ENCODE results near the gene LINGO1. TPM values are rescaled to one million over a fixed set of nuclear protein-coding genes. Genes with fewer than 3 reads are reported as not detected.

The LINGO1 gene
- total RNA-seq, 2 experiments from 2014 or later, result not detected

GRCh38 chr15:77599899-77600298, 32.8 kb downstream of the LINGO1 start:
- no peak for DNase-seq
- H3K27me3 Mint-ChIP-seq, result peaks cover 5% of the 10 kb centered on the region
- H3K36me3 Mint-ChIP-seq (ENCODE audit: low read depth), result no peaks in the 10 kb centered on the region
- H3K4me3 Mint-ChIP-seq, result no peak overlapping the region
- POLR2A ChIA-PET, result no interaction called here
- H3K27ac Mint-ChIP-seq, result no peak overlapping the region
- CTCF ChIA-PET, result no interaction called here
- H3K9me3 Mint-ChIP-seq, result no peaks in the 10 kb centered on the region
- H3K4me1 Mint-ChIP-seq, result no peaks in the 10 kb centered on the region

DNA sequence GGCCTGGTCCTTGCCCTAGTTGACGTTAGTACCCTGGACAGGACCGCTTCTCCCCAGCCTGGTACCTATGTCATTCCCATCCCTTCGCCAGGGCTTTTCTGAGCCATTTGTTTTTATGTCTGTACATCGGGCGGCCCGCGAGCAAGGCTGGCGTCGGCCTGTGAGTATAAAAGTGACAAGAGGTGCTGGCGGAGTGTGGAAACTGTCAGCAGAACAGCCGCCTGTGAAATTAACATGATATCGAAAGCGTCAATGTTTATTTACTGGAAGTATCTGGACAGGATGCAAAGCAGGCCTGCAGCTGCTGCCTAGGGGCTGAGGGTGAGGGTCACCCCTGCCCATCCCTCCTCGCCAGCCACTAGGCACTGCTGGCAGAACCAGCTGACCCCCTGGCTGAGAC, 33.4 kb downstream of the LINGO1 start:
- no peaks in the 10 kb centered on the region for H3K4me1 Mint-ChIP-seq
- H3K27me3 Mint-ChIP-seq, result peaks cover 3% of the 10 kb centered on the region
- no peaks in the 10 kb centered on the region for H3K36me3 Mint-ChIP-seq (ENCODE audit: low read depth)
- no peak overlapping the region for H3K27ac Mint-ChIP-seq
- DNase-seq, result no peak
- no peak overlapping the region for H3K4me3 Mint-ChIP-seq
- ChIA-PET POLR2A (no interaction called here), CTCF (no interaction called here)
- H3K9me3 Mint-ChIP-seq, result no peaks in the 10 kb centered on the region

- CTCF ChIA-PET, result no interaction called here
- DNase-seq, result no peak
- POLR2A ChIA-PET, result no interaction called here
- Mint-ChIP-seq H3K36me3 (ENCODE audit: low read depth) (no peaks in the 10 kb centered on the region), H3K27me3 (no peaks in the 10 kb centered on the region), H3K4me3 (no peak overlapping the region), H3K4me1 (no peaks in the 10 kb centered on the region), H3K27ac (no peak overlapping the region), H3K9me3 (no peaks in the 10 kb centered on the region)
Observed at GRCh38 chr15:77598644-77599043, 34.1 kb downstream of the LINGO1 start.

DNA sequence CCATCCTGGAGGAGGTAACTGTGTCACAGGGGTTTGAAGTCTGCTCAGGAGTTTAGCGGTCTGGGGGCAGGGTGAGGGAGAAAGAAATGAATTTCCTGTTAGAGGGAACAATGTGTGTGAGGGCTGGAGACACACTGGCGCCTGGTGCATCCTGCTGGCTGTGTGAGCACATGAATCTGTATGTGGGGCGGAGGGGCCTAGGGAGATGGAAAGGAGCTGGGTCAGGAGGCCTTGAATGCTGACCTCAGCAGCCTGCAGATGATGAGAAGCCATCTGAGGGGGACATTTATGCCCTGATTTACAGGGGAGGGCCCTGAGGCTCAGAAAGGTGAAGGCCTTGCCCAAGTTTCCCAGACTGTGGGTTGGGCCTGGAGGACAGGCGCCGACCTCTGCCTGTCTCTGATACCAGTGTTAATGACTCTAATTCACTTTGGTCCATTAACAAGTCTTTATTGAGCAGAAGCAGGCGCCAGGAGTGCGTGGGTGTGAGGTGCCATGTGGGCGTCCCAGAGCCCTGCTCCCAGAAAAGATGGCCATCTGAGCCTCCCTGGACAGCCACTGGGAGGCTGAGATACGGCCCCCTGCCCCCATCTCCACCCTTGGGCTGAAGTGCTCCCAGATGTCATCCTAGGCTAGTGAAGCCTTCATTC, 34.8 kb downstream of the LINGO1 start:
- no peak overlapping the region for H3K4me3 Mint-ChIP-seq
- H3K9me3 Mint-ChIP-seq, result no peaks in the 10 kb centered on the region
- no peak overlapping the region for H3K27ac Mint-ChIP-seq
- ChIA-PET CTCF (no interaction called here), POLR2A (no interaction called here)
- H3K4me1 Mint-ChIP-seq, result no peaks in the 10 kb centered on the region
- H3K36me3 Mint-ChIP-seq (ENCODE audit: low read depth), result no peaks in the 10 kb centered on the region
- DNase-seq, result no peak
- H3K27me3 Mint-ChIP-seq, result no peaks in the 10 kb centered on the region

DNA sequence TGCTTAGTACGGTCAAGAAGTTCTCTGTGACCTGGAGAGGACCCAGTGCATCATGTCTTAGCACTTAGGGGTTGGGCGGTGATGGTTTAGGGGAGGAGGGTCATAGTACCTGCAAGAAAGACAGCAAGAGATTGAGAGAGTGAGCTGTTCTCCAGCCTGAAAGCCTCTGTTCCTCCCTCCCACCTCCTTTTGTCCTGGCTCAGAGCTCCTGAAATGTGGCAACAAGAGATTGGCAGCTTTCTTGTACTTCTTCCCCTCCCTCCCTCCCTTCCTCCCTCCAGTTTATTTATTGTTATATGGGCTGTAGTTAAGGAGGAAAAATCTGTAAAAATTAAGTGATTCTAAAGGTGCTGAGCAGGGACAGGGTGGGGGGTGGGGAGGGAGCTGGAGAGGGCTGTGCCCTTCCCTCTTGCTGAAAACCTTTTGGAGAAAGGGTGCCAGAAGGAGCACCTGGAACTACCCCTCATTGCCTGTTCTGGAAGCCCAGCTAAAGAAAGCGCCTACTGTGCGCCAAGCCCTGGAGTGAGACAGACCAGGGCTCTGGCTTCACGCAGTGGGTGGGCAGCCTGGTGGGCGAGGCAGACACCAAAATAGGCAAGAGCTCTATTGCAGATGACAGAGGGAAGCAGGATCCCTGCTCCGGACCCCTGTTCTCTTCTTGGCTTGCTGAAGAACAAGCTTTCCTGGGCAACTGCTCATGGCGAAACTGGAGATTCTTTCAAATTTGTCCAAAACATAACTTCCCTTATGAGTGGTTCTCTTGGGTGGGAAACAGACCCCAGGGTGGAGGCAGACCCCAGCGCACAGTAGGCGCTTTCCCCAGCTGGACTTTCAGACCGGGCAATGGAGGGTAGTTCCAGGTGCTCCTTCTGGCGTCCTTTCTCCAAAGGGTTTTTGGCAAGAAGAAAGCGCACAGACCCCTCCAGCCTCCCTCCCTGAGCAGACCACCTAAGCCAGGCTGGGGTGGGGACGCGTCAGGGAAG, 35.6 kb downstream of the LINGO1 start:
- Mint-ChIP-seq H3K4me3 (no peak overlapping the region), H3K4me1 (no peaks in the 10 kb centered on the region), H3K27ac (no peak overlapping the region), H3K27me3 (no peaks in the 10 kb centered on the region), H3K36me3 (ENCODE audit: low read depth) (no peaks in the 10 kb centered on the region), H3K9me3 (no peaks in the 10 kb centered on the region)
- no peak for DNase-seq
- ChIA-PET CTCF (no interaction called here), POLR2A (no interaction called here)

DNA sequence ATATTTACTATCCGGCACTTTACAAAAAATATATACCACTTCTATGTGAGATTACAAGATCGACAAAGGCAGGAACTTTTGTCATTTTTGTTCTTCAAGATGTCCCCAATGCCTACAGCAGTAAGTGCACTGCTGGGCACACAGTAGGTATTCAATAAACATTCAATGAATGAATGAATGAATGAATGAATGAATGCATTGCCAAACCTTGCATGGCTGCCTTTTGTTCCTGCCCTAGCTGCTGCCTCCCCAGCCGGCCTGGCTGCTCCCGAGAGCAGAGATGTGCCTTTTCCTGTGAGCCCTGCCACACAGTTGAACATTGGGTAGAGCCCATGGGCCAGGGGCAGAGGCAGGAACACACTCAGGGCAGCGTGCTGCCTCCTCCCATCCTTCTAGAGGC, 37.5 kb downstream of the LINGO1 start:
- Mint-ChIP-seq H3K9me3 (no peaks in the 10 kb centered on the region), H3K36me3 (ENCODE audit: low read depth) (no peaks in the 10 kb centered on the region), H3K27ac (no peak overlapping the region), H3K4me1 (no peaks in the 10 kb centered on the region), H3K4me3 (no peak overlapping the region), H3K27me3 (no peaks in the 10 kb centered on the region)
- ChIA-PET POLR2A (no interaction called here), CTCF (interaction anchor here (1.3 kb wide), 1 partner anchor 52 kb away, joined by 3 read pairs; no protein-coding TSS in a partner anchor)
- DNase-seq, result no peak

DNA sequence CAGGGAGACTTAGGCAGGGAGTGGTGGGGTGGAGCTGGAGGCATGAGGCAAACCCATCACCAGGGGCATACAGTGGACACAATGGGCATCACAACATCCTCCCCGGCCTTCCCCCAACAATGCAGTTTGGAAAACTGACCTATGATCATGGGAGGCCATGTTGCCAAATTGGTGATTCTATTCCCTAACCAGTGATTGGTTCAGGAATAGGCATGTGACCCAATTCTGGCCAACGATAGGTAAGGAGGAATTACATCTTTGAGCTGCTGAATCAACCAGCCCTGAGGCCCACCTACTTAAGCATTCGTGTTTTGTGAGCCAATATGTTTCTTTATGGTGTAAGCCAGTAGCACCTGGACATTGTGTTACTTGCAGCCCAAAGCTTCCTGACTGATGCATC, 40.0 kb downstream of the LINGO1 start:
- Mint-ChIP-seq H3K9me3 (no peaks in the 10 kb centered on the region), H3K27ac (no peak overlapping the region), H3K36me3 (ENCODE audit: low read depth) (no peaks in the 10 kb centered on the region), H3K27me3 (no peaks in the 10 kb centered on the region), H3K4me3 (no peak overlapping the region), H3K4me1 (no peaks in the 10 kb centered on the region)
- POLR2A ChIA-PET, result no interaction called here
- CTCF ChIA-PET, result no interaction called here
- no peak for DNase-seq

GRCh38 chr15:77591968-77592613, 40.6 kb downstream of the LINGO1 start:
- H3K9me3 Mint-ChIP-seq, result no peaks in the 10 kb centered on the region
- H3K36me3 Mint-ChIP-seq (ENCODE audit: low read depth), result no peaks in the 10 kb centered on the region
- H3K27me3 Mint-ChIP-seq, result no peaks in the 10 kb centered on the region
- POLR2A ChIA-PET, result no interaction called here
- CTCF ChIA-PET, result no interaction called here
- no peaks in the 10 kb centered on the region for H3K4me1 Mint-ChIP-seq
- H3K27ac Mint-ChIP-seq, result no peak overlapping the region
- DNase-seq, result no peak
- H3K4me3 Mint-ChIP-seq, result no peak overlapping the region

DNA sequence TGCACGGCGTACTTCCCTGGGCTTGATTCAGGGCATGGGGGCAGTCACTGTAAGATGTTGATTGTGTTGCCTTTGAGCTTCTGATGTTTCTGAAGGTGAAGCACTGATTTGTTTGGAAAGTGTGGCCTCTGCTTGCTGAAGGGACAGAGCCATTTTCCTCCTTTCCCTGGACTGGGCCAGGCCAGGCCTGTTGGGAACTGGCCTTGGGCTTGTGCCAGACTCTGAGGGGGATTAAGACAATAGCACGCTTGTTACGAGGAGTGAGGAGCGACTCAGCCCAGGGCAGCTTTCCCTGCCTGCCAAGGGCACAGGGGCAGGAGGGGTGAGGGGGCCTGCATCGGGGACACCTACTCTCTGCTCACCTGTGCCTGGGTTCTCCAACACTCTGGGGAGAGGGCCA, 42.9 kb downstream of the LINGO1 start:
- ChIA-PET POLR2A (no interaction called here), CTCF (no interaction called here)
- H3K4me3 Mint-ChIP-seq, result no peak overlapping the region

DNA sequence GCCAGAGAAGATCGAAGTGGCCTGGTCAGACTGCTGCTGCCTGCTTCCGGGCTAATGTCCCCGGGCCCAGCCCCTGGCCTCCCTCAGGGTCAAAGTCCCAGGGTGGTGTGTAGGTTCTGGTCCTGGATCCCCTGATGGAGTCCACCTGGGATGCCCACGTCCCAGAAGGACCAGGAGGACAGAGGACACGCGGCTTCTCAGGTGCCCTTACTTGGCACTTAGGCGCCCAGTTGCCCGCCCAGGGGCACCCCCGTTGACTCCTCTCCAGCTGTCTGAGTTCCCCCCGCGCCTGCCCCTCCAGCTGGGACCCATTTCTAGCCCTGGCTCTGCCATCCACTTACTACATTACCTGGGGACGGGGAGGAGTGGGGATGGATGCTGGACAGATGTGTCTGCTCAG, 44.6 kb downstream of the LINGO1 start:
- Mint-ChIP-seq H3K27me3 (peaks cover 4% of the 10 kb centered on the region), H3K4me1 (no peaks in the 10 kb centered on the region), H3K27ac (no peak overlapping the region), H3K36me3 (ENCODE audit: low read depth) (no peaks in the 10 kb centered on the region), H3K9me3 (no peaks in the 10 kb centered on the region), H3K4me3 (no peak overlapping the region)
- POLR2A ChIA-PET, result no interaction called here
- CTCF ChIA-PET, result no interaction called here
- no peak for DNase-seq

More for the DNA sequence above, 42.9 kb downstream of the LINGO1 start:
- no peak overlapping the region for H3K27ac Mint-ChIP-seq
- no peaks in the 10 kb centered on the region for H3K9me3 Mint-ChIP-seq
- peaks cover 3% of the 10 kb centered on the region for H3K27me3 Mint-ChIP-seq
- DNase-seq, result no peak
- H3K36me3 Mint-ChIP-seq (ENCODE audit: low read depth), result no peaks in the 10 kb centered on the region
- no peaks in the 10 kb centered on the region for H3K4me1 Mint-ChIP-seq

- Mint-ChIP-seq H3K27ac (no peak overlapping the region), H3K27me3 (peaks cover 4% of the 10 kb centered on the region), H3K4me1 (no peaks in the 10 kb centered on the region), H3K4me3 (no peak overlapping the region), H3K36me3 (ENCODE audit: low read depth) (no peaks in the 10 kb centered on the region), H3K9me3 (no peaks in the 10 kb centered on the region)
- DNase-seq, result no peak
- POLR2A ChIA-PET, result no interaction called here
- CTCF ChIA-PET, result no interaction called here
Observed at GRCh38 chr15:77584691-77585090, 48.0 kb downstream of the LINGO1 start.

DNA sequence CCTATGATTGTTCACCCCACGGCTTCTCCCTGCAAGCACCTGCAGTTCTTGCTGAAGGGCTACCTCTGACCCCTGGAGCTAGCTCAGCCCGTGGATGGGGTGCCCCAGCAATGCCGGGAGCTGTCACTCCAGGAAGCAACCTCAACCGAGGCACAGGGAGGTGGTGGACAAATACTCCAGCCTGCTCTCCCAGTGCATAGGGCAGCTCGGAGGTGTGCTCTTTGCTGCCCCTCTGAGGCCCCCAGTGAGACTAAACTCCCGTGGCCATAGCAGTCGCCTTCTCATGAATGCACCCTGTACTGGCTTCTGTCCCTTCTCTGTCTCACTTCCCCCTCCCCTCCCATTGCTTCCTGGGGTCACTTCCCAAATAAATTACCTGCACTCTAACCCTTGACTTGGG, 48.5 kb downstream of the LINGO1 start:
- Mint-ChIP-seq H3K27ac (no peak overlapping the region), H3K9me3 (no peaks in the 10 kb centered on the region), H3K27me3 (peaks cover 4% of the 10 kb centered on the region), H3K4me1 (no peaks in the 10 kb centered on the region), H3K4me3 (no peak overlapping the region), H3K36me3 (ENCODE audit: low read depth) (no peaks in the 10 kb centered on the region)
- ChIA-PET POLR2A (no interaction called here), CTCF (no interaction called here)
- DNase-seq, result no peak

DNA sequence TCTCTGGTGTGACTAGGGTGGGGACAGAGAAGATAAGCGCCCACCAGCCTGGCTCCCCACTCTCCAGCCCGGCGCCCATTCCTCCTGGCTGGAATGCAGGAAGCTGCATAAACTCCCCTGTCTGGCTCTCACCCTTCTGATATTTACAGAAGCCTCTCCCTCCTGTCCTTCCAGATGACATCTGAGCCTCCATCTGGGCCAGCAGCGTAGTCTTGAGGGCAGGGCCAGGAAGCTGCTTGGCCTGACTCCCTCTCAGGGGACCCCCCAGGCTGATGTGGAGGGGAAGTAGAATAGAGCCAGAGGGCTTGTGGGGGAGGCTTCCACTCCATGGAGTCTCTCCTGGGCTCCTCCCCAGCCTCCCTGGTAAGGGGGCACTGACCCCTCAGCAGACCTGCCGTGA, 49.9 kb downstream of the LINGO1 start:
- no peaks in the 10 kb centered on the region for H3K9me3 Mint-ChIP-seq
- H3K4me3 Mint-ChIP-seq, result no peak overlapping the region
- ChIA-PET POLR2A (no interaction called here), CTCF (no interaction called here)
- H3K27me3 Mint-ChIP-seq, result peaks cover 4% of the 10 kb centered on the region
- no peak for DNase-seq
- H3K36me3 Mint-ChIP-seq (ENCODE audit: low read depth), result no peaks in the 10 kb centered on the region
- H3K4me1 Mint-ChIP-seq, result no peaks in the 10 kb centered on the region
- H3K27ac Mint-ChIP-seq, result no peak overlapping the region
